ENCODE measurements around the gene TMEM202.

TMEM202 gene

DNA sequence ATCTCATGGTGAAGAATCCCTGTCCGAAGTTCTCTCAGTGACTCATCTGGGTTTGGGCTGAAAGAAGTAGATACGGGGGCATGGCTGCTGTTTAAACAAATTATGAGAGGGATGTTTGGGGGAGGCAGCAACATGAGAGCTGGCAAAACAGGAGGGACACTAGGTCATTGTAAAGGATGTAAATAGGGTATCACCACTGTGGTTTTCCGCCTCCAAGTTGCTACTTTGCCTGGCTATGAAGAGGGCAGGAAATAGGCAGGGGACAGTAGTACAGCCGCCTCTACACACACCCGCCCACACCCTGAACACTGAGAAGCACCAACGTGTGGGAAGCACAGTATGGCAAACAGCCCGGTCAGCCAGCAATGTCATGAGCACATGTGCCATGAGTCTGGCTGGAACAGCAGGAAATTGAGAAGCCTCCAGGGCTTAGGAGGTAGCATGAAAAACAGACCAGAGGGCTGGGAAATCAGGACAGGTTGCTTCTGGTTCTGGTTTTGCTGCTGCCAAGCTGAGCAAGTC lies 39.4 kb upstream of the TMEM202 start (continued):
- TF ChIP-seq ARNTL (CRISPR knock-in tag; IDR thresholded peaks at IDR 0.05; ENCODE audit: borderline replicate concordance, low read depth): no peak

DNA sequence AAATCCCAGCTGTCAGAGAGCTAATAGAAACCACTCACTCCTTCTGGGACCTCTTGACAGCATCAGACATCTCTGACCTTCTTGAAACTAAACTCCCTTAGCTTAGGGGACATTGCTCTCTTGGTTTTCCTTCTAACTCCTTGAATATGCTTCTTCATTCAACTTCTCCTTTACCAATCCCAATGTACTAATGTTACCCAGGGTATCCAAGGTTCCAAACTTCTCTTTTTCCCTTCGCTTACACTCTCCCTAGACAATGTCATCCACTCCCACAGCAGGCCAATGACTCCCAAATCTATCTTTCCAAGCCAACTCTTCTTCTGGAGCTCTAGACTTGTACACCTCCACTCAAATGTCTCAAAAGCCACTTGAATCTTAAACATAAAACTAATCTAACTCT lies 36.9 kb upstream of the TMEM202 start:
- no peak for TF ChIP-seq OSR1 (CRISPR knock-in tag; IDR thresholded peaks at IDR 0.05)
- TF ChIP-seq ARNTL (CRISPR knock-in tag; IDR thresholded peaks at IDR 0.05; ENCODE audit: borderline replicate concordance, low read depth): no peak
- no peak for TF ChIP-seq TCF4 (CRISPR knock-in tag; IDR thresholded peaks at IDR 0.05; ENCODE audit: borderline replicate concordance)
- no peak for TF ChIP-seq CSDC2 (CRISPR knock-in tag; IDR thresholded peaks at IDR 0.05)
- no peak for TF ChIP-seq ZNF70 (CRISPR knock-in tag; IDR thresholded peaks at IDR 0.05)
- ATAC-seq: no peak

DNA sequence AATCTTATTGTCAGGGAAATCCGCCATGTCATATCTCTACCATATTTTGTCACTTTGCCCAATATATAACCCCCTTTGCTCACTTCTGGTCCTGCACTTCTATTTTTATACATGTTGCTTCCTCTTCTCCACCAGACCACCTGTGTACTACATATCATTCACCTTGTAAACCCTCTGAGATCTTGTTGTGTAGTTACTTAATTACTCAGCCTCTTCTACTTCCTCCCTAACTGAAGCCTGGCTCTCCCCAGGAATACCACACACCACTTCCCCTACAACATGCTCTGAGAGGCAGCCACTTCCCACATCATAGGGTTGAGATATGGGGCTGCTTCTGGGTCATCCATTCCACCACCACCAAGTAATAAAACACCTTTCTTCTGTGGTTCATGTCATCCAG lies 32.3 kb upstream of the TMEM202 start:
- no peak for ATAC-seq
- TF ChIP-seq ZC3H10 (CRISPR knock-in tag; IDR thresholded peaks at IDR 0.05) (no peak), ARNTL (CRISPR knock-in tag; IDR thresholded peaks at IDR 0.05; ENCODE audit: borderline replicate concordance, low read depth) (no peak), ZFP3 (CRISPR knock-in tag; IDR thresholded peaks at IDR 0.05) (no peak), ZNF70 (CRISPR knock-in tag; IDR thresholded peaks at IDR 0.05) (no peak)

DNA sequence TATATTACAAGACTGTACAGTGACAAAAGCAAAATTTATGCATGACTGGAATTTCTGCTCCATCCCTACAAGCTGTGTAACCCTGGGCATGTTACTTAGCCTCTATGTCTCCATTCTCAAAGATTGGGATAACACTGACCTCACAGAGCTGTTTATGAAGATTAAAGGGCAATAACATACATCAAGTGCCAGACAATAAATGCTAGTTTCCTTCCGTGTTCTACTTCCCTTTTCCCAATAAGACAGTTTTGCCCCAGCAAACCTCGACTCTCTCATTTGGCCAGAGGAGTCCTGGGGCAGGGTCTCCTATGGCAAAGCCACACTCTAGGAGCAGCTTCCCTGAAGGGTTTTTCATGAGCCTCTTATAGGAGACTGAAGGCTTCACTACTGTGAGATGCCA lies 29.8 kb upstream of the TMEM202 start:
- no peak for ATAC-seq
- no peak for TF ChIP-seq RARB (CRISPR knock-in tag; IDR thresholded peaks at IDR 0.05)
- no peak for TF ChIP-seq TOX (CRISPR knock-in tag; IDR thresholded peaks at IDR 0.05; ENCODE audit: borderline replicate concordance)
- TF ChIP-seq, protein P1, sequence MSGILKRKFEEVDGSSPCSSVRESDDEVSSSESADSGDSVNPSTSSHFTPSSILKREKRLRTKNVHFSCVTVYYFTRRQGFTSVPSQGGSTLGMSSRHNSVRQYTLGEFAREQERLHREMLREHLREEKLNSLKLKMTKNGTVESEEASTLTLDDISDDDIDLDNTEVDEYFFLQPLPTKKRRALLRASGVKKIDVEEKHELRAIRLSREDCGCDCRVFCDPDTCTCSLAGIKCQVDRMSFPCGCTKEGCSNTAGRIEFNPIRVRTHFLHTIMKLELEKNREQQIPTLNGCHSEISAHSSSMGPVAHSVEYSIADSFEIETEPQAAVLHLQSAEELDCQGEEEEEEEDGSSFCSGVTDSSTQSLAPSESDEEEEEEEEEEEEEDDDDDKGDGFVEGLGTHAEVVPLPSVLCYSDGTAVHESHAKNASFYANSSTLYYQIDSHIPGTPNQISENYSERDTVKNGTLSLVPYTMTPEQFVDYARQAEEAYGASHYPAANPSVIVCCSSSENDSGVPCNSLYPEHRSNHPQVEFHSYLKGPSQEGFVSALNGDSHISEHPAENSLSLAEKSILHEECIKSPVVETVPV (CRISPR knock-in tag; IDR thresholded peaks at IDR 0.05): no peak
- no peak for TF ChIP-seq ZNF8 (CRISPR knock-in tag; IDR thresholded peaks at IDR 0.05)
- TF ChIP-seq OSR1 (CRISPR knock-in tag; IDR thresholded peaks at IDR 0.05): no peak
- no peak for TF ChIP-seq ZFP3 (CRISPR knock-in tag; IDR thresholded peaks at IDR 0.05)
- no peak for TF ChIP-seq ARNTL (CRISPR knock-in tag; IDR thresholded peaks at IDR 0.05; ENCODE audit: borderline replicate concordance, low read depth)
- TF ChIP-seq GLIS3 (CRISPR knock-in tag; IDR thresholded peaks at IDR 0.05): no peak
- TF ChIP-seq ISL1 (CRISPR knock-in tag; IDR thresholded peaks at IDR 0.05): no peak
- TF ChIP-seq, protein P2, sequence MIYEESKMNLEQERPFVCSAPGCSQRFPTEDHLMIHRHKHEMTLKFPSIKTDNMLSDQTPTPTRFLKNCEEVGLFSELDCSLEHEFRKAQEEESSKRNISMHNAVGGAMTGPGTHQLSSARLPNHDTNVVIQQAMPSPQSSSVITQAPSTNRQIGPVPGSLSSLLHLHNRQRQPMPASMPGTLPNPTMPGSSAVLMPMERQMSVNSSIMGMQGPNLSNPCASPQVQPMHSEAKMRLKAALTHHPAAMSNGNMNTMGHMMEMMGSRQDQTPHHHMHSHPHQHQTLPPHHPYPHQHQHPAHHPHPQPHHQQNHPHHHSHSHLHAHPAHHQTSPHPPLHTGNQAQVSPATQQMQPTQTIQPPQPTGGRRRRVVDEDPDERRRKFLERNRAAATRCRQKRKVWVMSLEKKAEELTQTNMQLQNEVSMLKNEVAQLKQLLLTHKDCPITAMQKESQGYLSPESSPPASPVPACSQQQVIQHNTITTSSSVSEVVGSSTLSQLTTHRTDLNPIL (CRISPR knock-in tag; IDR thresholded peaks at IDR 0.05; ENCODE audit: low read depth): no peak
- no peak for TF ChIP-seq CSDC2 (CRISPR knock-in tag; IDR thresholded peaks at IDR 0.05)
- TF ChIP-seq, protein P3, sequence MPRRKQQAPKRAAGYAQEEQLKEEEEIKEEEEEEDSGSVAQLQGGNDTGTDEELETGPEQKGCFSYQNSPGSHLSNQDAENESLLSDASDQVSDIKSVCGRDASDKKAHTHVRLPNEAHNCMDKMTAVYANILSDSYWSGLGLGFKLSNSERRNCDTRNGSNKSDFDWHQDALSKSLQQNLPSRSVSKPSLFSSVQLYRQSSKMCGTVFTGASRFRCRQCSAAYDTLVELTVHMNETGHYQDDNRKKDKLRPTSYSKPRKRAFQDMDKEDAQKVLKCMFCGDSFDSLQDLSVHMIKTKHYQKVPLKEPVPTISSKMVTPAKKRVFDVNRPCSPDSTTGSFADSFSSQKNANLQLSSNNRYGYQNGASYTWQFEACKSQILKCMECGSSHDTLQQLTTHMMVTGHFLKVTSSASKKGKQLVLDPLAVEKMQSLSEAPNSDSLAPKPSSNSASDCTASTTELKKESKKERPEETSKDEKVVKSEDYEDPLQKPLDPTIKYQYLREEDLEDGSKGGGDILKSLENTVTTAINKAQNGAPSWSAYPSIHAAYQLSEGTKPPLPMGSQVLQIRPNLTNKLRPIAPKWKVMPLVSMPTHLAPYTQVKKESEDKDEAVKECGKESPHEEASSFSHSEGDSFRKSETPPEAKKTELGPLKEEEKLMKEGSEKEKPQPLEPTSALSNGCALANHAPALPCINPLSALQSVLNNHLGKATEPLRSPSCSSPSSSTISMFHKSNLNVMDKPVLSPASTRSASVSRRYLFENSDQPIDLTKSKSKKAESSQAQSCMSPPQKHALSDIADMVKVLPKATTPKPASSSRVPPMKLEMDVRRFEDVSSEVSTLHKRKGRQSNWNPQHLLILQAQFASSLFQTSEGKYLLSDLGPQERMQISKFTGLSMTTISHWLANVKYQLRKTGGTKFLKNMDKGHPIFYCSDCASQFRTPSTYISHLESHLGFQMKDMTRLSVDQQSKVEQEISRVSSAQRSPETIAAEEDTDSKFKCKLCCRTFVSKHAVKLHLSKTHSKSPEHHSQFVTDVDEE (CRISPR knock-in tag; IDR thresholded peaks at IDR 0.05): no peak
- TF ChIP-seq BACH2 (CRISPR knock-in tag; IDR thresholded peaks at IDR 0.05; ENCODE audit: borderline replicate concordance): no peak
- no peak for TF ChIP-seq ZFP30 (CRISPR knock-in tag; IDR thresholded peaks at IDR 0.05)
- TF ChIP-seq ZC3H10 (CRISPR knock-in tag; IDR thresholded peaks at IDR 0.05): no peak
- no peak for TF ChIP-seq ZNF70 (CRISPR knock-in tag; IDR thresholded peaks at IDR 0.05)
- TF ChIP-seq, protein P4, sequence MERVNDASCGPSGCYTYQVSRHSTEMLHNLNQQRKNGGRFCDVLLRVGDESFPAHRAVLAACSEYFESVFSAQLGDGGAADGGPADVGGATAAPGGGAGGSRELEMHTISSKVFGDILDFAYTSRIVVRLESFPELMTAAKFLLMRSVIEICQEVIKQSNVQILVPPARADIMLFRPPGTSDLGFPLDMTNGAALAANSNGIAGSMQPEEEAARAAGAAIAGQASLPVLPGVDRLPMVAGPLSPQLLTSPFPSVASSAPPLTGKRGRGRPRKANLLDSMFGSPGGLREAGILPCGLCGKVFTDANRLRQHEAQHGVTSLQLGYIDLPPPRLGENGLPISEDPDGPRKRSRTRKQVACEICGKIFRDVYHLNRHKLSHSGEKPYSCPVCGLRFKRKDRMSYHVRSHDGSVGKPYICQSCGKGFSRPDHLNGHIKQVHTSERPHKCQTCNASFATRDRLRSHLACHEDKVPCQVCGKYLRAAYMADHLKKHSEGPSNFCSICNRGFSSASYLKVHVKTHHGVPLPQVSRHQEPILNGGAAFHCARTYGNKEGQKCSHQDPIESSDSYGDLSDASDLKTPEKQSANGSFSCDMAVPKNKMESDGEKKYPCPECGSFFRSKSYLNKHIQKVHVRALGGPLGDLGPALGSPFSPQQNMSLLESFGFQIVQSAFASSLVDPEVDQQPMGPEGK (CRISPR knock-in tag; IDR thresholded peaks at IDR 0.05; ENCODE audit: borderline replicate concordance): no peak
- no peak for TF ChIP-seq PPARA (CRISPR knock-in tag; IDR thresholded peaks at IDR 0.05; ENCODE audit: borderline replicate concordance)
- TF ChIP-seq, protein P5, sequence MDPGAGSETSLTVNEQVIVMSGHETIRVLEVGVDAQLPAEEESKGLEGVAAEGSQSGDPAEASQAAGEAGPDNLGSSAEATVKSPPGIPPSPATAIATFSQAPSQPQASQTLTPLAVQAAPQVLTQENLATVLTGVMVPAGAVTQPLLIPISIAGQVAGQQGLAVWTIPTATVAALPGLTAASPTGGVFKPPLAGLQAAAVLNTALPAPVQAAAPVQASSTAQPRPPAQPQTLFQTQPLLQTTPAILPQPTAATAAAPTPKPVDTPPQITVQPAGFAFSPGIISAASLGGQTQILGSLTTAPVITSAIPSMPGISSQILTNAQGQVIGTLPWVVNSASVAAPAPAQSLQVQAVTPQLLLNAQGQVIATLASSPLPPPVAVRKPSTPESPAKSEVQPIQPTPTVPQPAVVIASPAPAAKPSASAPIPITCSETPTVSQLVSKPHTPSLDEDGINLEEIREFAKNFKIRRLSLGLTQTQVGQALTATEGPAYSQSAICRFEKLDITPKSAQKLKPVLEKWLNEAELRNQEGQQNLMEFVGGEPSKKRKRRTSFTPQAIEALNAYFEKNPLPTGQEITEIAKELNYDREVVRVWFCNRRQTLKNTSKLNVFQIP (CRISPR knock-in tag; IDR thresholded peaks at IDR 0.05; ENCODE audit: borderline replicate concordance, low read depth): no peak

Measured in SK-N-SH treated with all-trans-retinoic acid at 6 μM for 48 hours (cell line).